ENCODE data around the gene CDKN3.

DNA sequence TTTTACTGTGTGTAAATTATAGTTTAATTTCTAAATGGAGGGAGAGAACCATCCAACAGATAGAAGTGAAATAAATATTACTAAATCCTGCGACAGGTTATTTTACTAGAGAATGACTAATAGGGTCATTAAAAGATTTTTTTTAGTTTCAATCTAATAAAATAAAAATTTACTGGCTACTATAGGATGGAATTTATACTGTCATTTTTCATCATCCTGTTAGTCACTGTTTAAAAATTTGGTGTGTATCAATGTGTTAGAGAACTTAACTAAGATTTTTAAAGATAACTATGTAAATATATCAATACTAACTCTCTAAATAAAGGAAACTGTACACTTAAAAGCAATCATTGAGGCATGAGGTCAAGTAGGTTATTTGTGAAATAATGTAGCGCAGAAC, 41.1 kb upstream of the CDKN3 start:
- TF ChIP-seq, protein P1, sequence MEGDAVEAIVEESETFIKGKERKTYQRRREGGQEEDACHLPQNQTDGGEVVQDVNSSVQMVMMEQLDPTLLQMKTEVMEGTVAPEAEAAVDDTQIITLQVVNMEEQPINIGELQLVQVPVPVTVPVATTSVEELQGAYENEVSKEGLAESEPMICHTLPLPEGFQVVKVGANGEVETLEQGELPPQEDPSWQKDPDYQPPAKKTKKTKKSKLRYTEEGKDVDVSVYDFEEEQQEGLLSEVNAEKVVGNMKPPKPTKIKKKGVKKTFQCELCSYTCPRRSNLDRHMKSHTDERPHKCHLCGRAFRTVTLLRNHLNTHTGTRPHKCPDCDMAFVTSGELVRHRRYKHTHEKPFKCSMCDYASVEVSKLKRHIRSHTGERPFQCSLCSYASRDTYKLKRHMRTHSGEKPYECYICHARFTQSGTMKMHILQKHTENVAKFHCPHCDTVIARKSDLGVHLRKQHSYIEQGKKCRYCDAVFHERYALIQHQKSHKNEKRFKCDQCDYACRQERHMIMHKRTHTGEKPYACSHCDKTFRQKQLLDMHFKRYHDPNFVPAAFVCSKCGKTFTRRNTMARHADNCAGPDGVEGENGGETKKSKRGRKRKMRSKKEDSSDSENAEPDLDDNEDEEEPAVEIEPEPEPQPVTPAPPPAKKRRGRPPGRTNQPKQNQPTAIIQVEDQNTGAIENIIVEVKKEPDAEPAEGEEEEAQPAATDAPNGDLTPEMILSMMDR (conservative IDR thresholded peaks at IDR 0.05; ENCODE audit: low read length) = no peak
- TF ChIP-seq EZH2phosphoT487 (IDR thresholded peaks at IDR 0.05; ENCODE audit: borderline replicate concordance, low read depth, low read length) = no peak

Data from OCI-LY7 (cell line).